ENCODE measurements around the gene PTTG1IP. TPM values are rescaled to one million over a fixed set of nuclear protein-coding genes. Genes with fewer than 3 reads are reported as not detected.
A peak's percentile ranks its signal among the peaks of the same experiment; 100 is the strongest.

The PTTG1IP gene
- total RNA-seq, 1 donor from 2014 or later = 209 TPM

DNA sequence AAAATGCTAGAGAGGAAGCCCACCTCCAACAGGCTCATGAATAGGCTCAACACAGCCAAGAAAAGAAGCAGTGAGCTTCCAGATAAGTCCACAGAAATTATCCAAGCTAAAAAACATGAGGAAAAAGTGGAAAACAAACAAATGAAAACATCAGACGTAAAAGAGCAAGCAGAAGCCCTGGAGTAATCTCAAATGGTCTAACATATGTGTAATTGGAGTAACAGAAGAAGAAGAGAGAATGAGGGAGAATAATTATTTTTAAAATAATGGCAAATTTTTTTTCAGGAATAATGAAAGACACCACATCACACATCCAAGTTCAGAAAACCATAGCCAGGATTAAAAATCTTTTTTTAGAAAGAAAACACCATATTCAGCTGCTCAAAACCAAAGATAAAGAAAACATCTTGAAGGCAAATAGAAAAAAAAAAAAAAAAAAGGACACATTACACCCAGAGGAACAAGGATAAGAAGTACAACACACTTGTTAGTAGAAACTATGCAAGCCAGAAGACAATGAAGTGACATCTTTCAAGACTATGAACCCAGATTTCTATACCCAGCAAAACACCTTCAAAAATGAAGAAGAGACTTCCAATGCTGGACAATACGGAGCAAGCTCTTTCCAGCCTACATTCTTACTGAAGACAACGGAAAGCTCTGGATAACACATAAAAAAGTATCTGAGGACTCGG lies 45.0 kb downstream of the PTTG1IP start:
- no peaks in the 10 kb centered on the region for H3K4me1 ChIP-seq
- TF ChIP-seq, protein P1, sequence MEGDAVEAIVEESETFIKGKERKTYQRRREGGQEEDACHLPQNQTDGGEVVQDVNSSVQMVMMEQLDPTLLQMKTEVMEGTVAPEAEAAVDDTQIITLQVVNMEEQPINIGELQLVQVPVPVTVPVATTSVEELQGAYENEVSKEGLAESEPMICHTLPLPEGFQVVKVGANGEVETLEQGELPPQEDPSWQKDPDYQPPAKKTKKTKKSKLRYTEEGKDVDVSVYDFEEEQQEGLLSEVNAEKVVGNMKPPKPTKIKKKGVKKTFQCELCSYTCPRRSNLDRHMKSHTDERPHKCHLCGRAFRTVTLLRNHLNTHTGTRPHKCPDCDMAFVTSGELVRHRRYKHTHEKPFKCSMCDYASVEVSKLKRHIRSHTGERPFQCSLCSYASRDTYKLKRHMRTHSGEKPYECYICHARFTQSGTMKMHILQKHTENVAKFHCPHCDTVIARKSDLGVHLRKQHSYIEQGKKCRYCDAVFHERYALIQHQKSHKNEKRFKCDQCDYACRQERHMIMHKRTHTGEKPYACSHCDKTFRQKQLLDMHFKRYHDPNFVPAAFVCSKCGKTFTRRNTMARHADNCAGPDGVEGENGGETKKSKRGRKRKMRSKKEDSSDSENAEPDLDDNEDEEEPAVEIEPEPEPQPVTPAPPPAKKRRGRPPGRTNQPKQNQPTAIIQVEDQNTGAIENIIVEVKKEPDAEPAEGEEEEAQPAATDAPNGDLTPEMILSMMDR (IDR thresholded peaks at IDR 0.05) = no peak
- no peaks in the 10 kb centered on the region for H3K27me3 ChIP-seq (ENCODE audit: low read depth)
- no peak for DNase-seq
- ATAC-seq = no peak
- no peak overlapping the region for H3K27ac ChIP-seq
- intact Hi-C loops (cut with DNase I) = no loop called here
- no peak overlapping the region for H3K4me3 ChIP-seq
- peaks cover 18% of the 10 kb centered on the region for H3K9me3 ChIP-seq
- no peaks in the 10 kb centered on the region for H3K36me3 ChIP-seq

GRCh38 chr21:44823179-44823660 lies 50.3 kb downstream of the PTTG1IP start:
- TF ChIP-seq, protein P1 (IDR thresholded peaks at IDR 0.05) = no peak
- H3K4me1 ChIP-seq = peaks cover 10% of the 10 kb centered on the region
- H3K27me3 ChIP-seq (ENCODE audit: low read depth) = no peaks in the 10 kb centered on the region
- no peak overlapping the region for H3K27ac ChIP-seq
- ATAC-seq (no peak), DNase-seq (no peak)
- H3K9me3 ChIP-seq = peaks cover 27% of the 10 kb centered on the region
- no peak overlapping the region for H3K4me3 ChIP-seq
- no peaks in the 10 kb centered on the region for H3K36me3 ChIP-seq
- intact Hi-C loops (cut with DNase I) = no loop called here

GRCh38 chr21:44822484-44823178 lies 50.9 kb downstream of the PTTG1IP start:
- DNase-seq = no peak
- H3K27ac ChIP-seq = no peak overlapping the region
- ATAC-seq = no peak
- H3K36me3 ChIP-seq = no peaks in the 10 kb centered on the region
- TF ChIP-seq, protein P1 (IDR thresholded peaks at IDR 0.05) = no peak
- intact Hi-C loops (cut with DNase I) = no loop called here
- H3K4me3 ChIP-seq = no peak overlapping the region
- H3K27me3 ChIP-seq (ENCODE audit: low read depth) = no peaks in the 10 kb centered on the region
- peaks cover 10% of the 10 kb centered on the region for H3K4me1 ChIP-seq
- peaks cover 21% of the 10 kb centered on the region for H3K9me3 ChIP-seq

- TF ChIP-seq, protein P1 (IDR thresholded peaks at IDR 0.05) = no peak
- H3K4me3 ChIP-seq = no peak overlapping the region
- no peaks in the 10 kb centered on the region for H3K36me3 ChIP-seq
- DNase-seq (no peak), ATAC-seq (no peak)
- peaks cover 21% of the 10 kb centered on the region for H3K9me3 ChIP-seq
- H3K27me3 ChIP-seq (ENCODE audit: low read depth) = no peaks in the 10 kb centered on the region
- H3K27ac ChIP-seq = no peak overlapping the region
- intact Hi-C loops (cut with DNase I) = no loop called here
- peaks cover 25% of the 10 kb centered on the region for H3K4me1 ChIP-seq
These were observed 52.6 kb downstream of the PTTG1IP start for GRCh38 chr21:44820851-44821250.

- Histone ChIP-seq H3K27me3 (ENCODE audit: low read depth) (no peaks in the 10 kb centered on the region), H3K9me3 (peaks cover 21% of the 10 kb centered on the region), H3K4me3 (no peak overlapping the region), H3K4me1 (peaks cover 38% of the 10 kb centered on the region), H3K27ac (peak overlapping the region; percentile 94), H3K36me3 (no peaks in the 10 kb centered on the region)
- intact Hi-C loops (cut with DNase I) = no loop called here
- ATAC-seq (no peak), DNase-seq (no peak)
- TF ChIP-seq, protein P1 (IDR thresholded peaks at IDR 0.05) = no peak
These were observed 53.9 kb downstream of the PTTG1IP start for GRCh38 chr21:44819283-44820243.

Data from lower lobe of right lung (tissue), 2 donors.